Fibroblast of the conjunctiva (primary cell): ENCODE measurements around the gene CAPS.

ENCODE experiments used
- DNase-seq: peaks from one replicate; pipeline ENCODE4 v3.0.0-alpha.2; 2010; ENCODE audit warnings: low read depth

CAPS gene

GRCh38 chr19:5910638-5910907 lies 3.5 kb upstream of the CAPS start:
- DNase-seq, result no peak

- DNase-seq, result no peak
Measured at GRCh38 chr19:5911366-5911765, 2.7 kb upstream of the CAPS start.

- DNase-seq, result no peak
Measured at GRCh38 chr19:5914358-5914774, 312 bp downstream of the CAPS start.

GRCh38 chr19:5914946-5915781 lies 1.1 kb downstream of the CAPS start:
- DNase-seq, result no peak

GRCh38 chr19:5915782-5916165 lies 1.7 kb downstream of the CAPS start:
- no peak for DNase-seq

- DNase-seq, result no peak
Measured at GRCh38 chr19:5916181-5916708, 2.2 kb downstream of the CAPS start.

- DNase-seq, result no peak
Measured at GRCh38 chr19:5917431-5918107, 3.5 kb downstream of the CAPS start.

- DNase-seq, result no peak
Measured at GRCh38 chr19:5918463-5919079, 4.5 kb downstream of the CAPS start.

- DNase-seq, result no peak
Measured at GRCh38 chr19:5921516-5922160, 7.6 kb downstream of the CAPS start.

- DNase-seq, result no peak
Measured at GRCh38 chr19:5922161-5922545, 8.1 kb downstream of the CAPS start.

GRCh38 chr19:5923356-5923755 lies 9.3 kb downstream of the CAPS start:
- no peak for DNase-seq

GRCh38 chr19:5925830-5926427 lies 11.9 kb downstream of the CAPS start:
- DNase-seq, result no peak

GRCh38 chr19:5926641-5927440 lies 12.8 kb downstream of the CAPS start:
- peak; percentile 98 for DNase-seq

- no peak for DNase-seq
Measured at GRCh38 chr19:5927441-5927821, 13.4 kb downstream of the CAPS start.

- no peak for DNase-seq
Measured at GRCh38 chr19:5929179-5929578, 15.1 kb downstream of the CAPS start.

GRCh38 chr19:5929625-5930024 lies 15.6 kb downstream of the CAPS start:
- no peak for DNase-seq

- no peak for DNase-seq
Measured at GRCh38 chr19:5931251-5931650, 17.2 kb downstream of the CAPS start.

- no peak for DNase-seq
Measured at GRCh38 chr19:5932146-5932545, 18.1 kb downstream of the CAPS start.

- no peak for DNase-seq
Measured at GRCh38 chr19:5932609-5933262, 18.7 kb downstream of the CAPS start.

GRCh38 chr19:5933391-5934068 lies 19.5 kb downstream of the CAPS start:
- DNase-seq, result no peak
